Measurements from ENCODE around the gene GDF9.

GDF9 gene

GRCh38 chr5:132820162-132820754 lies 46.0 kb downstream of the GDF9 start:
- peak; percentile 78 to 94 for DNase-seq (ENCODE audit: low read depth in 2 of 2)

- DNase-seq (ENCODE audit: low read depth in 2 of 2): no peak
Observed at GRCh38 chr5:132819468-132819867, 46.8 kb downstream of the GDF9 start.

GRCh38 chr5:132817011-132817410 lies 49.3 kb downstream of the GDF9 start:
- no peak for DNase-seq (ENCODE audit: low read depth in 2 of 2)

- DNase-seq (ENCODE audit: low read depth in 2 of 2): no peak
Observed at GRCh38 chr5:132816554-132816953, 49.7 kb downstream of the GDF9 start.

GRCh38 chr5:132816083-132816482 lies 50.2 kb downstream of the GDF9 start:
- DNase-seq (ENCODE audit: low read depth in 2 of 2): no peak

GRCh38 chr5:132815454-132815853 lies 50.8 kb downstream of the GDF9 start:
- no peak for DNase-seq (ENCODE audit: low read depth in 2 of 2)

GRCh38 chr5:132814503-132815294 lies 51.6 kb downstream of the GDF9 start:
- no peak for DNase-seq (ENCODE audit: low read depth in 2 of 2)

- no peak for DNase-seq (ENCODE audit: low read depth in 2 of 2)
Observed at GRCh38 chr5:132813599-132814502, 52.4 kb downstream of the GDF9 start.

GRCh38 chr5:132812781-132813598 lies 53.3 kb downstream of the GDF9 start, which contains the start of gene SOWAHA:
Gene SOWAHA, plus strand, starts transcription at chr5:132813302. Its CDS starts 320 bp downstream, at chr5:132813622.
- DNase-seq (ENCODE audit: low read depth in 2 of 2): no peak

GRCh38 chr5:132812123-132812765 lies 54.0 kb downstream of the GDF9 start:
- DNase-seq (ENCODE audit: low read depth in 2 of 2): no peak
